Measurements from ENCODE around the gene WWTR1.

- no peak for TF ChIP-seq POLR2A (IDR thresholded peaks at IDR 0.05; ENCODE audit: low read length)
- TF ChIP-seq GATA1 (IDR thresholded peaks at IDR 0.05; ENCODE audit: low read depth, low read length), result no peak
Observed at GRCh38 chr3:149536429-149536828, 121.4 kb downstream of the WWTR1 start.
